Activated B cell treated with CpG ODN at 0.5 μM for 24 hours (primary cell): ENCODE data around the gene ADGRB3. TPM values are rescaled to one million over a fixed set of nuclear protein-coding genes. Genes with fewer than 3 reads are reported as not detected.

Experiments used
- ATAC-seq: fragments of 200-7000 bp; cut with Tn5 transposase; one replicate; pipeline ENCODE4 v1.10.0; 2021; ENCODE audit warnings: low read depth, mild to moderate bottlenecking, moderate library complexity
- CTCF ChIA-PET: fragments of 350-600 bp; sonication (Branson Sonifier 250); formaldehyde crosslinking; loops from one replicate; lab custom pipeline; 2021; ENCODE audit warnings: antibody characterized with exemption; lab: Charles Lee
- POLR2A ChIA-PET: fragments of 350-600 bp; sonication (Branson Sonifier 250); formaldehyde crosslinking; loops from one replicate; lab custom pipeline; 2021; ENCODE audit warnings: antibody characterized with exemption; lab: Charles Lee
- DNase-seq: peaks from one replicate; pipeline ENCODE4 v3.0.0; 2022
- H3K27ac Mint-ChIP-seq: one replicate; pipeline ENCODE4 v1.8.0; 2020; ENCODE audit warnings: mixed read lengths
- H3K27me3 Mint-ChIP-seq: one replicate; pipeline ENCODE4 v1.8.0; 2021; ENCODE audit warnings: mixed read lengths
- H3K36me3 Mint-ChIP-seq: one replicate; pipeline ENCODE4 v1.8.0; 2021; ENCODE audit warnings: low read depth, mixed read lengths
- H3K4me1 Mint-ChIP-seq: one replicate; pipeline ENCODE4 v1.8.0; 2021; ENCODE audit warnings: mixed read lengths
- H3K4me3 Mint-ChIP-seq: one replicate; pipeline ENCODE4 v1.8.0; 2020; ENCODE audit warnings: mild to moderate bottlenecking, mixed read lengths
- H3K9me3 Mint-ChIP-seq: one replicate; pipeline ENCODE4 v1.8.0; 2020; ENCODE audit warnings: mixed read lengths
- intact Hi-C: fragments of 100-400 bp; cut with micrococcal nuclease; formaldehyde crosslinking; loops from one replicate; pipeline ENCODE4 v1.15.1; 2024
- total RNA-seq: library from RNA; stranded (reverse); gene quantifications from 2 replicates; pipeline ENCODE4 v1.2.3, GENCODE V29; 2022
- TF ChIP-seq, protein P1 (sequence below): fragments of 200-600 bp; IDR thresholded peaks from one replicate; pipeline ENCODE4 v1.8.0; 2022; ENCODE audit warnings: antibody characterized with exemption, mild to moderate bottlenecking

The ADGRB3 gene
- not detected in 2 replicates for total RNA-seq

DNA sequence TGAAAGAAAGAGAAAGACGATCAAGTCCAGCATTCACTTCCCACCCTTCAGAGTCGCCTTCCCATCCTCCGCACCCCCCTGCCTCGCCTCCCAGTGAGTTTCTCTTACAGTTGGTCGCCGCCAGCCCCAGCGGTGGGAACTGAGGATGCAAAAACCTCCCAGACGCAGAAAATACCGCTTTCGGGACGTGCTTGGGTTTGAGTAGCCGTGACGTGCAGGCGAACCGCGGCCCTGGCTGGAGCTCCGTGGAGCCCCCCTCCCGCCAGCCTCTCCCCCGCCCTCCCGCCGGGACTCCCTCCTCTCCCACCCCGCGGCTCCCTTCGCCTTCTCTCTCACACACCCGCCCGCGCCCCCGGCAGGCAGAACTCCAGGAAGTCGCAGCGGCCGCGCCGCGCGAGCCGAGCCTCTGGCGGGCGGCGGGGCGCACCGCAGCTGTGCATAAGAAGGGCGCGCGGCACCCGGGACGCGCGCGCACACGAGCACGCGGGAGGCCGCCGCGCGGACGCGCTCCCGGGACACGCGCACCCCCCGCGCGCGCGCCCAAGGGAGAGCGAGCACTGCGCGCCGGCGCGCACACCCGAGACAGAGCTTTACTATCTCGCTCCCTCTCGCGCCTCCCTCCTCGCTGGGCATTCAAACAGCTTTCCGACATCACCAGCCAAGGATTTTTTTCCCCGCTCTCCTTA lies at the start of gene ADGRB3:
ADGRB3 (plus strand) TSS at position 557 of the 686 bp plus-strand sequence. CDS start 3,394 bp downstream, outside the sequence.
- H3K27ac Mint-ChIP-seq: no peak within 1 kb of the TSS
- ATAC-seq: peak; percentile 54
- peaks cover 21% of the 10 kb centered on the region for H3K4me1 Mint-ChIP-seq
- no peaks in the 10 kb centered on the region for H3K36me3 Mint-ChIP-seq
- peaks cover 38% of the 10 kb centered on the region for H3K27me3 Mint-ChIP-seq
- peak within 1 kb of the TSS; percentile 83 for H3K4me3 Mint-ChIP-seq
- no peaks in the 10 kb centered on the region for H3K9me3 Mint-ChIP-seq
- ChIA-PET POLR2A (no interaction called here), CTCF (interaction anchor here (0.6 kb wide), 1 partner anchor 223 kb away, joined by 4 read pairs; no protein-coding TSS in a partner anchor)
- TF ChIP-seq, protein P1, sequence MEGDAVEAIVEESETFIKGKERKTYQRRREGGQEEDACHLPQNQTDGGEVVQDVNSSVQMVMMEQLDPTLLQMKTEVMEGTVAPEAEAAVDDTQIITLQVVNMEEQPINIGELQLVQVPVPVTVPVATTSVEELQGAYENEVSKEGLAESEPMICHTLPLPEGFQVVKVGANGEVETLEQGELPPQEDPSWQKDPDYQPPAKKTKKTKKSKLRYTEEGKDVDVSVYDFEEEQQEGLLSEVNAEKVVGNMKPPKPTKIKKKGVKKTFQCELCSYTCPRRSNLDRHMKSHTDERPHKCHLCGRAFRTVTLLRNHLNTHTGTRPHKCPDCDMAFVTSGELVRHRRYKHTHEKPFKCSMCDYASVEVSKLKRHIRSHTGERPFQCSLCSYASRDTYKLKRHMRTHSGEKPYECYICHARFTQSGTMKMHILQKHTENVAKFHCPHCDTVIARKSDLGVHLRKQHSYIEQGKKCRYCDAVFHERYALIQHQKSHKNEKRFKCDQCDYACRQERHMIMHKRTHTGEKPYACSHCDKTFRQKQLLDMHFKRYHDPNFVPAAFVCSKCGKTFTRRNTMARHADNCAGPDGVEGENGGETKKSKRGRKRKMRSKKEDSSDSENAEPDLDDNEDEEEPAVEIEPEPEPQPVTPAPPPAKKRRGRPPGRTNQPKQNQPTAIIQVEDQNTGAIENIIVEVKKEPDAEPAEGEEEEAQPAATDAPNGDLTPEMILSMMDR: no peak
- DNase-seq: no peak
- intact Hi-C loops: loop anchor here (1.0 kb wide), 1 partner anchor 1473 kb away; no protein-coding TSS in a partner anchor

DNA sequence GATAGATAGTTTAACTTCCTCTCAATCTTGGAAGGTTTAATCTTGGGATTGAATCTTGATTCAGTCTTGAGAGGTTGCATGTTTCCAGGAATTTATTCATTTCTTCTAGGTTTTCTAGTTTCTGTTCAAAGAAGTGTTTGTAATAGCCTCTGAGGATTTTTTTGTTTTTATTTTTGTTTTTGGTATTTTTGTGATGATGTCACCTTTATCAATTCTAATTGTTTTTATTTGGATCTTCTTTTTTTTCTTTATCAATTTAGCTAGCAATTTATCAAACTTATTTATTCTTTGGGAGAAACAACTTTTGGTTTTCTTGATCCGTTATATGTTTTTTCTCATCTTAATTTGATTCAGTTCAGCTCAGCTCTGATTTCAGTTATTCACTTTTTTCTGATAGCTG lies 41.5 kb upstream of the ADGRB3 start:
- H3K4me1 Mint-ChIP-seq: no peaks in the 10 kb centered on the region
- intact Hi-C loops: no loop called here

DNA sequence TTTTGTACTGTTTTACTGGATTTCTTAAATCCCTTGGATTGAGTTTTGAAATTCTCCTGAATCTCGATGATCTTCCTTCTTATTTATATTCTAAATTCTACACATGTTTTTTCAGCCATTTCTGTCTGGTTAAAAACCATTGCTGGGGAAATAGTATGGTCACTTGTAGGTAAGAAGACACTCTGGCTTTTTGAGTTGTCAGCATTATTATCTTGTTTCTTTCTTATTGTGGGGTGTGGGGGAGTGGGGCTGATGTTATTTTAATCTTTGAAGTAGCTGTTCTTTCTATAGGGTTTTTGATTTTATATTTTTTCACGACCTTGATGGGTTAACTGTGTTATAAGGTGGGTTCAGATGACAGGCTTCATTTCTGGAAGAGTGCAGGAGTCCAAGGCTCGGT lies 37.4 kb upstream of the ADGRB3 start:
- TF ChIP-seq, protein P1: no peak
- ChIA-PET POLR2A (no interaction called here), CTCF (no interaction called here)
- no peak overlapping the region for H3K4me3 Mint-ChIP-seq
- intact Hi-C loops: no loop called here
- H3K9me3 Mint-ChIP-seq: peaks cover 7% of the 10 kb centered on the region
- DNase-seq (no peak), ATAC-seq (no peak)
- no peak overlapping the region for H3K27ac Mint-ChIP-seq
- H3K27me3 Mint-ChIP-seq: no peaks in the 10 kb centered on the region
- no peaks in the 10 kb centered on the region for H3K36me3 Mint-ChIP-seq
- H3K4me1 Mint-ChIP-seq: no peaks in the 10 kb centered on the region

More for the DNA sequence above, 41.5 kb upstream of the ADGRB3 start:
- TF ChIP-seq, protein P1: no peak
- ATAC-seq: no peak
- ChIA-PET POLR2A (no interaction called here), CTCF (no interaction called here)
- no peak overlapping the region for H3K4me3 Mint-ChIP-seq
- no peak overlapping the region for H3K27ac Mint-ChIP-seq
- H3K9me3 Mint-ChIP-seq: peaks cover 27% of the 10 kb centered on the region
- H3K36me3 Mint-ChIP-seq: no peaks in the 10 kb centered on the region
- no peaks in the 10 kb centered on the region for H3K27me3 Mint-ChIP-seq
- DNase-seq: no peak

DNA sequence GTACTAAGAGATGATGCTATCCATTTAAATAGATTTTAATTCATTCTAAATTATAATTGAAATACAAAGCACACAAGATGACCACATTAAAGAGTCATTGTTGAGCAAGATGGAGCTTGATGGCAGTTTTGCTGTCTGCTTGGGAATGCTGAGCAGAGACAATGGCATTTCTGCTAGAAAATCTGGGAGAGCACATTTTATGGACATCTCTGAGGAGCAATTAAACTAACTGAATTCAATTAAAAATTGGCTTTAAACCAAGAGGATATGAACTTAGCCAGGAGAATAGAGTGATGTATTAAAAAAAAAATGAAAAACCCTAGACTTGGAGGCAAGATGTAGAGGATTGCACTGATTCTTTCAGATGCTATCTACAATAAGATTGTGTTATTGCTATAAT lies 19.1 kb upstream of the ADGRB3 start:
- Mint-ChIP-seq H3K27me3 (no peaks in the 10 kb centered on the region), H3K9me3 (no peaks in the 10 kb centered on the region), H3K36me3 (no peaks in the 10 kb centered on the region), H3K27ac (no peak overlapping the region), H3K4me1 (no peaks in the 10 kb centered on the region), H3K4me3 (no peak overlapping the region)
- CTCF ChIA-PET: no interaction called here
- intact Hi-C loops: no loop called here
- ATAC-seq (no peak), DNase-seq (no peak)
- POLR2A ChIA-PET: no interaction called here
- TF ChIP-seq, protein P1: no peak

DNA sequence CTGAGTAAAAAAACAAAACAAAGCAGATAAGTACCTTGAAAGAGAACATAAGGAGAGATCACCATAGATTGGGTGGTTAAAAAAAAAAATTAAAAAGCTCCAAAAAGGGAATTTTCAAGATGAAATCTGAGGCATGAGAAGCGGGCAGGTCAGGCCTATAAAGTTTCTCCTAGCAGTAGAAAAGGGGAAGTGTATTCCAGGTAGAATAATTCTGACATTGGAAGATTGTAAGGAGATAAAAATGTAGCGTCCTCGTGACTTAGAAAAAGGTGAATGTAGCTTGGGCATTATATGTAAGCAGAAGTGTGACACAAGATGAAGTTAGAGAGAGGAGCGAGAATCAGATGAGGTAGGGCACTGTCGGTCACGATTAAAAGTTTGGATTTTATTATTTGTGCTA lies 9.1 kb upstream of the ADGRB3 start:
- POLR2A ChIA-PET: no interaction called here
- Mint-ChIP-seq H3K9me3 (peaks cover 7% of the 10 kb centered on the region), H3K27ac (no peak overlapping the region), H3K27me3 (no peaks in the 10 kb centered on the region), H3K4me1 (no peaks in the 10 kb centered on the region), H3K36me3 (no peaks in the 10 kb centered on the region), H3K4me3 (no peak overlapping the region)
- TF ChIP-seq, protein P1: no peak
- DNase-seq: no peak
- intact Hi-C loops: no loop called here
- CTCF ChIA-PET: no interaction called here
- ATAC-seq: no peak
